ENCODE data around the gene PARK7. TPM values are rescaled to one million over a fixed set of nuclear protein-coding genes. Genes with fewer than 3 reads are reported as not detected.
A peak's percentile ranks its signal among the peaks of the same experiment; 100 is the strongest.

The PARK7 gene
- polyA plus RNA-seq, 2 of the 4 experiments (the other 2 are of a cell fraction): 372 to 446 TPM

DNA sequence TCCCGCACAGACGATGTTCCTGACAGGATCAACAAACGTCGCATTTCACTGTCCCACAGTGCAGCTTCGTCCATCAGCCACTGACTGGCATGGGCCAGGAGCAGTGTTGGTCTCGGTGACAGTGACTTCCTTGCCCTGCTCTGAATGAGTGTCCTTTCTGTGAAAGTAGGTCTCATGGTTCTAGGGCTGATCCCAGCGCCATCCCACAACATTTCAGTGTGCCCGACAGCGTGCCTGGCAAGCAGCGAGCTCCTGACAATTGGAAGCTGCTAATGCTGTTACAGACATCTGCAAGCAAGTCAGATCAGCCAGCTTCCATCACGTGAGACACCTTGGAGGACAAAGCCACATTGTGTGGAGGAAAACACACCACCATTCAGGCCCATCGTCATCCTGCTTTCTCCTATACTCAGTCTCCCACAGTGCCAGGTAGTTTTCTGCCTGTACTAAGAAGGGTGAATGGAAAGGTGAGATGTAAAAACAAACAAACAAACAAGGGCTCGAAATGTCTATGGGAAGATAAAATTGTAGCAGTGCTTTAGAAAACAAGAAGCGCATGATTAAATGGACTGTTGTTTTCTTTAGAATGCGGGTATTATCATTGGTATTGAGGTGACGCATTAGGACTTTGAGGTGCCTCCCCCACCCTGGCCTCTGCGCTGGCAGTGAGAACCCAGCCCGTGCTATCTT, 42.7 kb downstream of the PARK7 start:
- no peak for FAIRE-seq
- 50% methylated on average over 18 of the region's 18 CpGs for WGBS (ENCODE audit: missing lambda C conversion rate)
- Histone ChIP-seq H3K27ac (peak overlapping the region; percentile 93 to 94), H3K9me3 (no peaks in the 10 kb centered on the region), H3K4me1 (peaks cover 53% of the 10 kb centered on the region), H3K4me2 (peak overlapping the region; percentile 84), H3K4me3 (no peak overlapping the region; the same call in 2 of the 3 replicates)
- DNase-seq (ENCODE audit: low read depth in 1 of 2, low spot score in 1 of 2): no peak
- ChIA-PET CTCF (interaction anchor here (0.9 to 4.7 kb wide), 7 partner anchors 10 to 347 kb away, joined by 3 to 19 read pairs (median 6); no protein-coding TSS in a partner anchor), POLR2A (interaction anchor here (1.1 to 2.1 kb wide), 2 partner anchors 11 to 23 kb away, joined by 3 to 7 read pairs; no protein-coding TSS in a partner anchor)
- ATAC-seq: peak in 1 of 2 experiments; percentile 3; a peak in 3 of 6 replicates
- TF ChIP-seq FOXS1 (CRISPR knock-in tag; IDR thresholded peaks at IDR 0.05) (no peak), MYC (IDR thresholded peaks at IDR 0.05; ENCODE audit: borderline replicate concordance, low read length) (no peak), RNF2 (IDR thresholded peaks at IDR 0.05; ENCODE audit: borderline replicate concordance, low read depth) (no peak), MAFK (IDR thresholded peaks at IDR 0.05; ENCODE audit: partially characterized antibody) (no peak), HEYL (CRISPR knock-in tag; IDR thresholded peaks at IDR 0.05) (no peak), JUN (IDR thresholded peaks at IDR 0.05) (no peak), RAD21 (conservative IDR thresholded peaks at IDR 0.05 in 1 of 2, IDR thresholded peaks at IDR 0.05 in 1 of 2) (no peak), RARB (CRISPR knock-in tag; IDR thresholded peaks at IDR 0.05) (no peak)
- TF ChIP-seq, protein P1, sequence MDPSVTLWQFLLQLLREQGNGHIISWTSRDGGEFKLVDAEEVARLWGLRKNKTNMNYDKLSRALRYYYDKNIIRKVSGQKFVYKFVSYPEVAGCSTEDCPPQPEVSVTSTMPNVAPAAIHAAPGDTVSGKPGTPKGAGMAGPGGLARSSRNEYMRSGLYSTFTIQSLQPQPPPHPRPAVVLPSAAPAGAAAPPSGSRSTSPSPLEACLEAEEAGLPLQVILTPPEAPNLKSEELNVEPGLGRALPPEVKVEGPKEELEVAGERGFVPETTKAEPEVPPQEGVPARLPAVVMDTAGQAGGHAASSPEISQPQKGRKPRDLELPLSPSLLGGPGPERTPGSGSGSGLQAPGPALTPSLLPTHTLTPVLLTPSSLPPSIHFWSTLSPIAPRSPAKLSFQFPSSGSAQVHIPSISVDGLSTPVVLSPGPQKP (IDR thresholded peaks at IDR 0.05; ENCODE audit: low read depth, low read length): no peak

DNA sequence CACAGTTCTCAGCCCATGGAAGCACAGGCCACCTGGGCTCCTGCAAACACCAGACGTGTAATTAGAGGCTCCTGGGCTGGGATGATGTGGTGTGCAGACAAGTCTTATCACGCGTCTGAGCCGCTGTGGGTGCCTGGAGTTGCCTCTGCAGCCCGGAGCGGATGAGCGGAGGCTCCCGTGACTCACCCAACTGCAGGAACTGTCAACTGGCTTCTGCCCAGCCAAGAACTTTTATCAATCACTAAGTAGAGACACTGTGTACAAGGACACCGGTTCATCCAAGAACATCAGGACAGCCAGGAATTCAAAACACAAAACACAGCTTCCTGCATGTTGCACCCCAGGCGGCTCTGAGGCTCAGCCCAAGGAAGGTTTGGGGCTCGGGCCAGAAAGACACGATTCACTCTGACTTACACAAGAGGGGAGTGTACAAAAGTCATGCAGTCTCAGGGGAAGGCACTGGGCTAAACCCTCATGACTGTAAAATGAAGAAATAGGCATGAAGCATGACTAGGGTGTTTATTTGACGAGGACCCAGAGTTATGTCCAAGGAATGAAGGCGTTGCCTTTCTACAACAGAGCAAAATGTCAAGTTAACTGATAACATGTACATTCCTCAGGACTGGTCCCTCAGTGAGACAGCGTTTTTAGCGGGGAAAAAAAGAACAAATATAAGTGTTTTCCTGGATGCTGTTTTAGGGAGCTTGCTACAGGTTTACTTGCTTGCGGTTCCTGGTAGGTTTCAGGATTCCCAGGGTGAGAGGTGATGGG, 43.5 kb downstream of the PARK7 start:
- Histone ChIP-seq H3K4me1 (peaks cover 53% of the 10 kb centered on the region), H3K4me3 (peak overlapping the region; percentile 15; the same call in 1 of the 3 replicates), H3K4me2 (peak overlapping the region; percentile 84), H3K27ac (peak overlapping the region; percentile 93 to 94), H3K9me3 (no peaks in the 10 kb centered on the region)
- FAIRE-seq (no peak), ATAC-seq (peak; percentile 81 to 91), DNase-seq (ENCODE audit: low read depth in 1 of 2, low spot score in 1 of 2) (peak; percentile 66 to 95)
- under 1% methylated on average over 13 of the region's 17 CpGs for WGBS (ENCODE audit: missing lambda C conversion rate)
- ChIA-PET CTCF (interaction anchor here (0.6 to 4.7 kb wide), 9 partner anchors 10 to 346 kb away, joined by 3 to 19 read pairs (median 5); no protein-coding TSS in a partner anchor), POLR2A (interaction anchor here (0.9 to 2.1 kb wide), 4 partner anchors 10 to 254 kb away, joined by 3 to 7 read pairs (median 4); no protein-coding TSS in a partner anchor)
- TF ChIP-seq KDM1A (IDR thresholded peaks at IDR 0.05; ENCODE audit: low read depth) (no peak), JUNB (IDR thresholded peaks at IDR 0.05) (peak; percentile 84), EP300 (IDR thresholded peaks at IDR 0.05) (peak; percentile 82 to 90; a peak in 4 of 5 replicates), MYC (IDR thresholded peaks at IDR 0.05; ENCODE audit: borderline replicate concordance, low read length) (no peak), ZSCAN20 (CRISPR knock-in tag; IDR thresholded peaks at IDR 0.05) (no peak), EHMT2 (IDR thresholded peaks at IDR 0.05; ENCODE audit: low read depth) (no peak), FOXS1 (CRISPR knock-in tag; IDR thresholded peaks at IDR 0.05) (0 out of 2 replicates have a peak, but pooled peaks have one; percentile 33), GATA3 (IDR thresholded peaks at IDR 0.05; ENCODE audit: borderline replicate concordance) (peak; percentile 80; the same call in 1 of the 2 replicates), ZC3H11A (IDR thresholded peaks at IDR 0.05) (no peak), CHD4 (IDR thresholded peaks at IDR 0.05; ENCODE audit: borderline replicate concordance) (no peak), RAD21 (conservative IDR thresholded peaks at IDR 0.05 in 1 of 2, IDR thresholded peaks at IDR 0.05 in 1 of 2) (peak in 1 of 2 experiments; percentile 31; a peak in 1 of 5 replicates), KDM5A (IDR thresholded peaks at IDR 0.05) (no peak), NPAS2 (CRISPR knock-in tag; IDR thresholded peaks at IDR 0.05; ENCODE audit: borderline replicate concordance) (no peak), RNF2 (IDR thresholded peaks at IDR 0.05; ENCODE audit: borderline replicate concordance, low read depth) (no peak), NFE2L2 (conservative IDR thresholded peaks at IDR 0.05; ENCODE audit: low read length) (peak; percentile 88), HOXA7 (CRISPR knock-in tag; IDR thresholded peaks at IDR 0.05) (peak; percentile 64; the same call in 1 of the 2 replicates), ESRRA (IDR thresholded peaks at IDR 0.05; ENCODE audit: borderline replicate concordance, low read length) (no peak), TP53 (CRISPR knock-in tag; IDR thresholded peaks at IDR 0.05) (no peak; the same call in 1 of the 2 replicates)
- TF ChIP-seq, protein P2, sequence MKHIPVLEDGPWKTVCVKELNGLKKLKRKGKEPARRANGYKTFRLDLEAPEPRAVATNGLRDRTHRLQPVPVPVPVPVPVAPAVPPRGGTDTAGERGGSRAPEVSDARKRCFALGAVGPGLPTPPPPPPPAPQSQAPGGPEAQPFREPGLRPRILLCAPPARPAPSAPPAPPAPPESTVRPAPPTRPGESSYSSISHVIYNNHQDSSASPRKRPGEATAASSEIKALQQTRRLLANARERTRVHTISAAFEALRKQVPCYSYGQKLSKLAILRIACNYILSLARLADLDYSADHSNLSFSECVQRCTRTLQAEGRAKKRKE (CRISPR knock-in tag; IDR thresholded peaks at IDR 0.05; ENCODE audit: low read depth): no peak
- TF ChIP-seq, protein P3, sequence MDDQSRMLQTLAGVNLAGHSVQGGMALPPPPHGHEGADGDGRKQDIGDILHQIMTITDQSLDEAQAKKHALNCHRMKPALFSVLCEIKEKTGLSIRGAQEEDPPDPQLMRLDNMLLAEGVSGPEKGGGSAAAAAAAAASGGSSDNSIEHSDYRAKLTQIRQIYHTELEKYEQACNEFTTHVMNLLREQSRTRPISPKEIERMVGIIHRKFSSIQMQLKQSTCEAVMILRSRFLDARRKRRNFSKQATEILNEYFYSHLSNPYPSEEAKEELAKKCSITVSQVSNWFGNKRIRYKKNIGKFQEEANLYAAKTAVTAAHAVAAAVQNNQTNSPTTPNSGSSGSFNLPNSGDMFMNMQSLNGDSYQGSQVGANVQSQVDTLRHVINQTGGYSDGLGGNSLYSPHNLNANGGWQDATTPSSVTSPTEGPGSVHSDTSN (IDR thresholded peaks at IDR 0.05): no peak
- TF ChIP-seq, protein P4, sequence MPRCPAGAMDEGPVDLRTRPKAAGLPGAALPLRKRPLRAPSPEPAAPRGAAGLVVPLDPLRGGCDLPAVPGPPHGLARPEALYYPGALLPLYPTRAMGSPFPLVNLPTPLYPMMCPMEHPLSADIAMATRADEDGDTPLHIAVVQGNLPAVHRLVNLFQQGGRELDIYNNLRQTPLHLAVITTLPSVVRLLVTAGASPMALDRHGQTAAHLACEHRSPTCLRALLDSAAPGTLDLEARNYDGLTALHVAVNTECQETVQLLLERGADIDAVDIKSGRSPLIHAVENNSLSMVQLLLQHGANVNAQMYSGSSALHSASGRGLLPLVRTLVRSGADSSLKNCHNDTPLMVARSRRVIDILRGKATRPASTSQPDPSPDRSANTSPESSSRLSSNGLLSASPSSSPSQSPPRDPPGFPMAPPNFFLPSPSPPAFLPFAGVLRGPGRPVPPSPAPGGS (IDR thresholded peaks at IDR 0.05): peak; percentile 74; the same call in 2 of the 3 replicates
- TF ChIP-seq, protein P1 (IDR thresholded peaks at IDR 0.05; ENCODE audit: low read depth, low read length): no peak
- TF ChIP-seq, protein P5, sequence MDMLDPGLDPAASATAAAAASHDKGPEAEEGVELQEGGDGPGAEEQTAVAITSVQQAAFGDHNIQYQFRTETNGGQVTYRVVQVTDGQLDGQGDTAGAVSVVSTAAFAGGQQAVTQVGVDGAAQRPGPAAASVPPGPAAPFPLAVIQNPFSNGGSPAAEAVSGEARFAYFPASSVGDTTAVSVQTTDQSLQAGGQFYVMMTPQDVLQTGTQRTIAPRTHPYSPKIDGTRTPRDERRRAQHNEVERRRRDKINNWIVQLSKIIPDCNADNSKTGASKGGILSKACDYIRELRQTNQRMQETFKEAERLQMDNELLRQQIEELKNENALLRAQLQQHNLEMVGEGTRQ (IDR thresholded peaks at IDR 0.05): no peak

Data from A549 (cell line).